Common myeloid progenitor, CD34-positive (primary cell): Measurements from ENCODE around the gene CHD5.

Experiments
- CTCF ChIA-PET: fragments of 350-600 bp; sonication (Branson Sonifier 250); formaldehyde crosslinking; loops from one replicate; lab custom pipeline; 2021; ENCODE audit warnings: antibody characterized with exemption; lab: Charles Lee
- POLR2A ChIA-PET: fragments of 350-600 bp; sonication (Branson Sonifier 250); formaldehyde crosslinking; loops from one replicate; lab custom pipeline; 2021; ENCODE audit warnings: antibody characterized with exemption; lab: Charles Lee
- DNase-seq, 3 donors: peaks; one replicate each; pipeline versions ENCODE4 v3.0.0 to v3.0.0-alpha.2; 2013
- H3K27ac ChIP-seq, 2 experiments: 1 replicate in 1 of 2; 2 replicates in 1 of 2; pipeline ENCODE4 v1.7.0; 2013; ENCODE audit warnings: inconsistent platforms in 2 of 2, low read length in 2 of 2, mild to moderate bottlenecking in 2 of 2, low read depth in 1 of 2, moderate library complexity in 1 of 2; ENCODE audit not compliant: severe bottlenecking in 2 of 2, insufficient read depth in 1 of 2, poor library complexity in 1 of 2
- H3K27me3 ChIP-seq, 5 experiments: replicated peaks in 2 of 5; 1 replicate in 3 of 5; 2 replicates in 2 of 5; pipeline versions ENCODE4 v1.6.1 to v1.7.0; 2013; ENCODE audit warnings: low read length in 4 of 5, mild to moderate bottlenecking in 2 of 5, moderate library complexity in 2 of 5, inconsistent platforms in 1 of 5; ENCODE audit not compliant: insufficient read depth in 5 of 5, control insufficient read depth in 4 of 5
- H3K36me3 ChIP-seq, 4 experiments: 1 replicate in 2 of 4; 2 replicates in 2 of 4; pipeline versions ENCODE4 v1.6.1 to v1.7.0; 2013; ENCODE audit warnings: low read length in 3 of 4, control low read depth in 1 of 4, mild to moderate bottlenecking in 1 of 4; ENCODE audit not compliant: control insufficient read depth in 4 of 4, insufficient read depth in 4 of 4
- H3K4me1 ChIP-seq, 4 experiments: 1 replicate in 3 of 4; 2 replicates in 1 of 4; pipeline versions ENCODE4 v1.6.1 to v1.7.1; 2013; ENCODE audit warnings: low read length in 3 of 4, mild to moderate bottlenecking in 3 of 4, control low read depth in 1 of 4, inconsistent platforms in 1 of 4, moderate library complexity in 1 of 4; ENCODE audit not compliant: control insufficient read depth in 4 of 4, insufficient read depth in 4 of 4; ENCODE audit errors: control extremely low read depth in 1 of 4
- H3K4me3 ChIP-seq, 7 experiments: 1 replicate in 4 of 7; 2 replicates in 3 of 7; pipeline versions ENCODE4 v1.5.1 to v1.7.0; 2013; ENCODE audit warnings: mild to moderate bottlenecking in 7 of 7, low read length in 6 of 7, moderate library complexity in 6 of 7, inconsistent platforms in 2 of 7, low read depth in 2 of 7, control low read depth in 1 of 7; ENCODE audit not compliant: insufficient read depth in 4 of 7, control insufficient read depth in 1 of 7; ENCODE audit errors: extremely low read depth in 1 of 7
- H3K9me3 ChIP-seq, 5 experiments: 1 replicate in 4 of 5; 2 replicates in 1 of 5; pipeline versions ENCODE4 v1.6.1 to v1.7.1; 2013; ENCODE audit warnings: low read length in 4 of 5, mild to moderate bottlenecking in 2 of 5, inconsistent platforms in 1 of 5, low read depth in 1 of 5, moderate library complexity in 1 of 5; ENCODE audit not compliant: control insufficient read depth in 4 of 5, insufficient read depth in 2 of 5; ENCODE audit errors: control extremely low read depth in 1 of 5
- WGBS: methylation state at CpG from one replicate; pipeline ENCODE4 v1.1.5; 2013; ENCODE audit not compliant: insufficient coverage; 5-methylcytosine and 5-hydroxymethylcytosine counted together

Gene CHD5

GRCh38 chr1:6085666-6086065, 94.5 kb downstream of the CHD5 start:
- Histone ChIP-seq H3K36me3 (peaks cover 18 to 86% (median 60%) of the 10 kb centered on the region in 4 experiments), H3K4me1 (no peaks in the 10 kb centered on the region), H3K27me3 (no peaks in the 10 kb centered on the region), H3K27ac (no peak overlapping the region), H3K4me3 (no peak overlapping the region), H3K9me3 (no peaks in the 10 kb centered on the region)
- CTCF ChIA-PET, result interaction anchor here (0.9 kb wide), 1 partner anchor 100 kb away, joined by 3 read pairs; no protein-coding TSS in a partner anchor
- 98% methylated on average over 8 of the region's 13 CpGs for WGBS
- DNase-seq, result no peak
- POLR2A ChIA-PET, result no interaction called here

- H3K4me1 ChIP-seq, result no peaks in the 10 kb centered on the region
- peaks cover 18 to 86% (median 58%) of the 10 kb centered on the region in 4 experiments for H3K36me3 ChIP-seq
- WGBS, result 92% methylated on average over 16 of the region's 18 CpGs
- CTCF ChIA-PET, result interaction anchor here (0.9 to 1.4 kb wide), 2 partner anchors 85 to 100 kb away, joined by 3 read pairs; no protein-coding TSS in a partner anchor
- DNase-seq, result no peak
- H3K9me3 ChIP-seq, result no peaks in the 10 kb centered on the region
- no peaks in the 10 kb centered on the region for H3K27me3 ChIP-seq
- H3K4me3 ChIP-seq, result no peak overlapping the region
- no peak overlapping the region for H3K27ac ChIP-seq
- POLR2A ChIA-PET, result no interaction called here
These were observed 95.2 kb downstream of the CHD5 start for GRCh38 chr1:6084781-6085495.

- ChIA-PET POLR2A (no interaction called here), CTCF (interaction anchor here (1.4 kb wide), 2 partner anchors 10 to 86 kb away, joined by 3 read pairs; no protein-coding TSS in a partner anchor)
- WGBS, result 86% methylated on average over 10 of the region's 12 CpGs
- Histone ChIP-seq H3K9me3 (no peaks in the 10 kb centered on the region), H3K36me3 (peaks cover 14 to 86% (median 57%) of the 10 kb centered on the region in 4 experiments), H3K4me1 (no peaks in the 10 kb centered on the region), H3K27ac (no peak overlapping the region), H3K4me3 (no peak overlapping the region), H3K27me3 (no peaks in the 10 kb centered on the region)
- DNase-seq, result no peak
These were observed 96.2 kb downstream of the CHD5 start for GRCh38 chr1:6083801-6084446.

- Histone ChIP-seq H3K9me3 (no peaks in the 10 kb centered on the region), H3K36me3 (peaks cover 11 to 88% (median 61%) of the 10 kb centered on the region in 4 experiments), H3K4me1 (no peaks in the 10 kb centered on the region), H3K4me3 (no peak overlapping the region), H3K27ac (no peak overlapping the region), H3K27me3 (no peaks in the 10 kb centered on the region)
- CTCF ChIA-PET, result interaction anchor here (1.4 kb wide), 1 partner anchor 9 kb away, joined by 3 read pairs; no protein-coding TSS in a partner anchor
- POLR2A ChIA-PET, result no interaction called here
- WGBS, result 95% methylated on average over 18 of the region's 18 CpGs
- no peak for DNase-seq
These were observed 96.7 kb downstream of the CHD5 start for GRCh38 chr1:6083385-6083784.

- H3K36me3 ChIP-seq, result peaks cover 11 to 93% (median 67%) of the 10 kb centered on the region in 4 experiments
- H3K27me3 ChIP-seq, result no peaks in the 10 kb centered on the region
- POLR2A ChIA-PET, result no interaction called here
- no peak overlapping the region for H3K27ac ChIP-seq
- no peaks in the 10 kb centered on the region for H3K9me3 ChIP-seq
- CTCF ChIA-PET, result interaction anchor here (1.2 to 1.4 kb wide), 2 partner anchors 8 to 14 kb away, joined by 3 read pairs; no protein-coding TSS in a partner anchor
- no peak for DNase-seq
- H3K4me3 ChIP-seq, result no peak overlapping the region
- no peaks in the 10 kb centered on the region for H3K4me1 ChIP-seq
- WGBS, result 94% methylated on average over 8 of the region's 10 CpGs
These were observed 97.6 kb downstream of the CHD5 start for GRCh38 chr1:6082430-6082971.

GRCh38 chr1:6081901-6082300, 98.2 kb downstream of the CHD5 start:
- ChIA-PET POLR2A (no interaction called here), CTCF (interaction anchor here (1.2 kb wide), 1 partner anchor 15 kb away, joined by 3 read pairs; no protein-coding TSS in a partner anchor)
- Histone ChIP-seq H3K4me3 (no peak overlapping the region), H3K4me1 (no peaks in the 10 kb centered on the region), H3K9me3 (no peaks in the 10 kb centered on the region), H3K36me3 (peaks cover 11 to 92% (median 68%) of the 10 kb centered on the region in 4 experiments), H3K27ac (no peak overlapping the region), H3K27me3 (no peaks in the 10 kb centered on the region)
- 95% methylated on average over 12 of the region's 12 CpGs for WGBS
- DNase-seq, result no peak
